Upper lobe of left lung (tissue), 6 donors: ENCODE results near the gene ATP6V0E1. TPM values are rescaled to one million over a fixed set of nuclear protein-coding genes. Genes with fewer than 3 reads are reported as not detected.

Experiments used
- ATAC-seq, 2 donors: fragments of 200-7000 bp; cut with Tn5 transposase; one replicate each; pipeline ENCODE4 v1.9.1; 2022; ENCODE audit warnings: mild to moderate bottlenecking in 2 of 2, moderate library complexity in 2 of 2; ENCODE audit not compliant: low FRiP score in 2 of 2
- DNase-seq, 2 donors: peaks; one replicate each; pipeline ENCODE4 v3.0.0-alpha.2; 2019 to 2020
- H3K27ac ChIP-seq, 4 donors: fragments of 200-600 bp; sonication (generic); one replicate each; pipeline ENCODE4 v1.5.1; 2016 to 2019
- H3K27me3 ChIP-seq, 4 donors: fragments of 200-600 bp; sonication (generic); one replicate each; pipeline ENCODE4 v1.5.1; 2017 to 2019
- H3K36me3 ChIP-seq, 4 donors: fragments of 200-600 bp; sonication (generic); one replicate each; pipeline ENCODE4 v1.5.1; 2016 to 2019
- H3K4me1 ChIP-seq, 4 donors: fragments of 200-600 bp; sonication (generic); one replicate each; pipeline ENCODE4 v1.5.1; 2018 to 2019
- H3K4me3 ChIP-seq, 4 donors: fragments of 200-600 bp; sonication (generic); one replicate each; pipeline ENCODE4 v1.5.1; 2017 to 2019; ENCODE audit warnings: mild to moderate bottlenecking in 2 of 4, moderate library complexity in 1 of 4
- H3K9me3 ChIP-seq, 4 donors: fragments of 200-600 bp; sonication (generic); one replicate each; pipeline ENCODE4 v1.5.1; 2018 to 2019
- CTCF ChIP-seq, 6 experiments: fragments of 450-650 bp in 4 of 6; fragments of 200-600 bp in 2 of 6; sonication (generic) in 2 of 6; IDR thresholded peaks; one replicate each; pipeline ENCODE4 v1.5.1; 2016 to 2019; ENCODE audit warnings: antibody characterized with exemption in 6 of 6
- EP300 ChIP-seq, 4 donors: sonication (generic); formaldehyde crosslinking; IDR thresholded peaks; one replicate each; pipeline ENCODE4 v1.5.1; 2017; ENCODE audit warnings: antibody characterized with exemption in 4 of 4, control low read depth in 2 of 4
- POLR2A ChIP-seq, 4 donors: fragments of 450-650 bp; IDR thresholded peaks; one replicate each; pipeline ENCODE4 v1.5.1; 2016 to 2017; ENCODE audit warnings: antibody characterized with exemption in 4 of 4, mild to moderate bottlenecking in 2 of 4
- POLR2AphosphoS5 ChIP-seq, 2 donors: sonication (generic); formaldehyde crosslinking; IDR thresholded peaks; one replicate each; pipeline ENCODE4 v1.5.1; 2017; ENCODE audit warnings: antibody characterized with exemption in 2 of 2
- WGBS, 2 donors: methylation state at CpG; one replicate each; pipeline ENCODE4 v1.1.5; 2017 to 2018; 5-methylcytosine and 5-hydroxymethylcytosine counted together
- total RNA-seq, 6 donors: library from RNA; depleted of rRNA in 4 of 6; stranded (reverse); fragments of >200 nt in 4 of 6; gene quantifications; one replicate each; pipeline versions ENCODE4 v1.1.0 to v1.2.1, GENCODE V29; 2016 to 2021
- donor health status: DM: no; HTN: no; CAD: no; lungs with moderate emphysema.
- donor health status: DM: no; HTN: yes; CAD: no; lungs with severe emphysema.

Gene ATP6V0E1
- total RNA-seq, 6 donors from 2014 or later = 58.7 to 317 (median 198) TPM

GRCh38 chr5:173055722-173055982 lies 72.1 kb downstream of the ATP6V0E1 start:
- Histone ChIP-seq H3K27me3 (no peaks in the 10 kb centered on the region), H3K4me3 (peak overlapping the region; percentile 4 to 100 (median 100)), H3K27ac (peak overlapping the region; percentile 48 to 100 (median 98)), H3K9me3 (no peaks in the 10 kb centered on the region), H3K36me3 (peaks cover 0 to 6% (median 0%) of the 10 kb centered on the region in 4 donors), H3K4me1 (peaks cover 21 to 28% (median 26%) of the 10 kb centered on the region in 4 donors)
- no peak for ATAC-seq
- 0 to 1% methylated on average over 7 to 11 of the region's 11 CpGs for WGBS, 2 donors
- DNase-seq = no peak
- TF ChIP-seq CTCF (IDR thresholded peaks at IDR 0.05) (no peak), EP300 (IDR thresholded peaks at IDR 0.05) (no peak), POLR2AphosphoS5 (IDR thresholded peaks at IDR 0.05) (no peak), POLR2A (IDR thresholded peaks at IDR 0.05) (no peak)

GRCh38 chr5:173055983-173056782 lies 72.6 kb downstream of the ATP6V0E1 start, which contains the start of gene CREBRF:
Gene CREBRF (plus strand): TSS chr5:173056352. CDS start chr5:173080776, 24,424 bp downstream.
- ATAC-seq (peak; percentile 94 to 96), DNase-seq (peak; percentile 97 to 100)
- Histone ChIP-seq H3K36me3 (peaks cover 0 to 11% (median 0%) of the 10 kb centered on the region in 4 donors), H3K9me3 (no peaks in the 10 kb centered on the region), H3K27me3 (no peaks in the 10 kb centered on the region), H3K4me1 (peaks cover 21 to 31% (median 26%) of the 10 kb centered on the region in 4 donors), H3K27ac (peak within 1 kb of the TSS; percentile 97 to 100 (median 98)), H3K4me3 (peak within 1 kb of the TSS; percentile 99 to 100 (median 100))
- 0 to 1% methylated on average over 24 to 44 of the region's 74 CpGs for WGBS, 2 donors
- TF ChIP-seq POLR2AphosphoS5 (IDR thresholded peaks at IDR 0.05) = peak; percentile 93 to 96
- TF ChIP-seq EP300 (IDR thresholded peaks at IDR 0.05) = peak in 3 of 4 donors; percentile 13 to 95 (median 85)
- TF ChIP-seq POLR2A (IDR thresholded peaks at IDR 0.05) = peak in 3 of 4 donors; percentile 49 to 86 (median 67)
- TF ChIP-seq CTCF (IDR thresholded peaks at IDR 0.05) = peak in 1 of 6 experiments; percentile 15

GRCh38 chr5:173056783-173057061 lies 73.2 kb downstream of the ATP6V0E1 start:
- no peaks in the 10 kb centered on the region for H3K9me3 ChIP-seq
- TF ChIP-seq CTCF (IDR thresholded peaks at IDR 0.05) (no peak), POLR2A (IDR thresholded peaks at IDR 0.05) (no peak), EP300 (IDR thresholded peaks at IDR 0.05) (no peak), POLR2AphosphoS5 (IDR thresholded peaks at IDR 0.05) (no peak)
- no peaks in the 10 kb centered on the region for H3K27me3 ChIP-seq
- ATAC-seq = peak; percentile 80 to 87
- 0% methylated on average over 1 of the region's 27 CpGs for WGBS, 2 donors
- H3K36me3 ChIP-seq = peaks cover 0 to 13% (median 0%) of the 10 kb centered on the region in 4 donors
- DNase-seq = no peak
- H3K27ac ChIP-seq = peak overlapping the region; percentile 97 to 100 (median 98)
- peaks cover 21 to 33% (median 26%) of the 10 kb centered on the region in 4 donors for H3K4me1 ChIP-seq
- peak overlapping the region; percentile 99 to 100 (median 100) for H3K4me3 ChIP-seq

GRCh38 chr5:173057062-173057924 lies 73.7 kb downstream of the ATP6V0E1 start:
- peak; percentile 99 for DNase-seq
- H3K4me1 ChIP-seq = peaks cover 21 to 29% (median 26%) of the 10 kb centered on the region in 4 donors
- no peaks in the 10 kb centered on the region for H3K9me3 ChIP-seq
- H3K36me3 ChIP-seq = peaks cover 0 to 13% (median 0%) of the 10 kb centered on the region in 4 donors
- H3K4me3 ChIP-seq = peak overlapping the region; percentile 99 to 100 (median 100)
- peak; percentile 97 to 99 for ATAC-seq
- TF ChIP-seq EP300 (IDR thresholded peaks at IDR 0.05) (no peak), CTCF (IDR thresholded peaks at IDR 0.05) (peak in 4 of 6 experiments; percentile 13 to 45 (median 38)), POLR2A (IDR thresholded peaks at IDR 0.05) (peak in 2 of 4 donors; percentile 45 to 60), POLR2AphosphoS5 (IDR thresholded peaks at IDR 0.05) (peak; percentile 58 to 69)
- no peaks in the 10 kb centered on the region for H3K27me3 ChIP-seq
- 0 to 1% methylated on average over 23 to 34 of the region's 38 CpGs for WGBS, 2 donors
- peak overlapping the region; percentile 97 to 100 (median 98) for H3K27ac ChIP-seq
